HepG2 (cell line): ENCODE measurements around the gene SPARC. TPM values are rescaled to one million over a fixed set of nuclear protein-coding genes. Genes with fewer than 3 reads are reported as not detected.

Source experiments
- ATAC-seq: fragments of 200-7000 bp; cut with Tn5 transposase; 3 replicates; pipeline ENCODE4 v1.9.1; 2020; ENCODE audit warnings: mild to moderate bottlenecking, moderate library complexity
- BruUV-seq: library from RNA; stranded (reverse); fragments of 400-500 nt; replicated peaks from 2 replicates; lab custom pipeline; 2021; lab: Mats Ljungman, UMichigan
- CTCF ChIA-PET: fragments of 300-600 bp; formaldehyde crosslinking; extraction: SDS; loops from one replicate; lab custom pipeline; 2021; ENCODE audit warnings: low total read pairs, inconsistent platforms, low intra/inter-chr PET ratio; lab: Yijun Ruan, JAX
- POLR2A ChIA-PET: fragments of 350-600 bp; sonication (Branson Sonifier 250); formaldehyde crosslinking; loops from one replicate; lab custom pipeline; 2020; ENCODE audit warnings: antibody characterized with exemption, inconsistent platforms; lab: Yijun Ruan, JAX
- DNase-seq: peaks from one replicate; pipeline ENCODE4 v3.0.0-alpha.2; 2015; ENCODE audit warnings: low spot score
- FAIRE-seq: peaks from 3 replicates; lab custom pipeline; 2011; peaks lifted over from hg19 to GRCh38; lab: Jason Lieb, UNC
- H2AFZ ChIP-seq: one replicate; pipeline ENCODE4 v1.6.1; 2011; ENCODE audit warnings: low read length, inconsistent platforms
- H3K27ac ChIP-seq: fragments of 300-600 bp; 3 replicates; pipeline ENCODE4 v1.8.0; 2011; ENCODE audit warnings: mixed run types, mild to moderate bottlenecking, mixed read lengths, low read length, inconsistent platforms; ENCODE audit not compliant: insufficient read depth; ENCODE audit errors: extremely low read length
- H3K27me3 ChIP-seq, 2 experiments: fragments of 200-600 bp in 1 of 2; 2 replicates in 1 of 2; 3 replicates in 1 of 2; pipeline versions ENCODE4 v1.6.0 to v1.8.0; 2011; ENCODE audit warnings: low read length in 2 of 2, mild to moderate bottlenecking in 2 of 2, moderate library complexity in 2 of 2, inconsistent platforms in 1 of 2; ENCODE audit not compliant: insufficient read depth in 2 of 2, control insufficient read depth in 1 of 2
- H3K36me3 ChIP-seq, 2 experiments: fragments of 200-600 bp in 1 of 2; replicated peaks in 1 of 2; 2 replicates in 1 of 2; 3 replicates in 1 of 2; pipeline versions ENCODE4 v1.5.1 to v1.8.0; 2011; ENCODE audit warnings: low read length in 2 of 2, inconsistent platforms in 1 of 2; ENCODE audit not compliant: insufficient read depth in 2 of 2, control insufficient read depth in 1 of 2
- H3K4me1 ChIP-seq: 2 replicates; pipeline ENCODE4 v1.5.1; 2012; ENCODE audit warnings: low read length, inconsistent platforms; ENCODE audit not compliant: insufficient read depth
- H3K4me2 ChIP-seq: 2 replicates; pipeline ENCODE4 v1.6.0; 2011; ENCODE audit warnings: low read depth, low read length, inconsistent platforms
- H3K4me3 ChIP-seq, 3 experiments: fragments of 200-600 bp in 1 of 3; sonication (generic), shearing (Covaris generic) in 1 of 3; replicated peaks in 1 of 3; 2 replicates each; pipeline ENCODE4 v1.5.1; 2011 to 2016; ENCODE audit warnings: low read length in 3 of 3, inconsistent platforms in 2 of 3, low read depth in 2 of 3, mild to moderate bottlenecking in 2 of 3, control low read depth in 1 of 3, mixed read lengths in 1 of 3; ENCODE audit not compliant: insufficient read depth in 1 of 3
- H3K79me2 ChIP-seq: one replicate; pipeline ENCODE4 v1.6.1; 2011; ENCODE audit warnings: low read length, inconsistent platforms; ENCODE audit not compliant: insufficient read depth
- H3K9ac ChIP-seq: 2 replicates; pipeline ENCODE4 v1.6.0; 2011; ENCODE audit warnings: mild to moderate bottlenecking, low read depth, low read length, inconsistent platforms; ENCODE audit not compliant: insufficient read depth
- H3K9me3 ChIP-seq: 2 replicates; pipeline ENCODE4 v1.5.1; 2012; ENCODE audit warnings: mild to moderate bottlenecking, low read length
- H4K20me1 ChIP-seq: 2 replicates; pipeline ENCODE4 v1.6.0; 2011; ENCODE audit warnings: inconsistent platforms, mild to moderate bottlenecking, low read length, moderate library complexity; ENCODE audit not compliant: insufficient read depth
- BCL3 ChIP-seq: sonication (generic); formaldehyde crosslinking; IDR thresholded peaks from 2 replicates; pipeline ENCODE4 v1.5.1; 2020; ENCODE audit warnings: mild to moderate bottlenecking, missing genetic modification reagents, moderate library complexity
- NAIF1 ChIP-seq: sonication (generic); formaldehyde crosslinking; IDR thresholded peaks from 2 replicates; pipeline ENCODE4 v1.5.0; 2020; ENCODE audit warnings: mild to moderate bottlenecking, missing genetic modification reagents, borderline replicate concordance
- NCOA1 ChIP-seq: sonication (generic); formaldehyde crosslinking; IDR thresholded peaks from 2 replicates; pipeline ENCODE4 v1.9.0; 2021; ENCODE audit warnings: missing genetic modification reagents
- NCOA2 ChIP-seq: sonication (generic); formaldehyde crosslinking; IDR thresholded peaks from 2 replicates; pipeline ENCODE4 v1.8.0; 2022; ENCODE audit warnings: inconsistent platforms
- NFE2L1 ChIP-seq: sonication (generic); formaldehyde crosslinking; IDR thresholded peaks from 2 replicates; pipeline ENCODE4 v1.4.0; 2020; ENCODE audit warnings: missing genetic modification reagents, mild to moderate bottlenecking, borderline replicate concordance
- TMF1 ChIP-seq: sonication (generic); formaldehyde crosslinking; IDR thresholded peaks from 2 replicates; pipeline ENCODE4 v1.8.1; 2022; ENCODE audit warnings: low read depth, missing genetic modification reagents
- ZNF33A ChIP-seq: sonication (generic); formaldehyde crosslinking; IDR thresholded peaks from 2 replicates; pipeline ENCODE4 v1.5.1; 2020; ENCODE audit warnings: missing genetic modification reagents, mild to moderate bottlenecking, moderate library complexity, borderline replicate concordance
- ZNF496 ChIP-seq: sonication (generic); formaldehyde crosslinking; IDR thresholded peaks from 2 replicates; pipeline ENCODE4 v1.8.1; 2023; ENCODE audit warnings: mild to moderate bottlenecking, moderate library complexity, missing genetic modification reagents; ENCODE audit not compliant: insufficient replicate concordance
- ZNF556 ChIP-seq: sonication (generic); formaldehyde crosslinking; IDR thresholded peaks from 2 replicates; pipeline ENCODE4 v1.4.0; 2020; ENCODE audit warnings: mild to moderate bottlenecking, missing genetic modification reagents, borderline replicate concordance
- WGBS: methylation state at CpG from one replicate; pipeline ENCODE4 v1.1.6; 2017; ENCODE audit warnings: low lambda C conversion rate; 5-methylcytosine and 5-hydroxymethylcytosine counted together
- in situ Hi-C: cut with HindIII; loops from 2 replicates; pipeline ENCODE4 v1.10.0; 2017; ENCODE audit warnings: low pct_unique_long_range_greater_than_20kb; ENCODE audit not compliant: extremely low pct_ligation_motif_present
- intact Hi-C: fragments of 100-400 bp; cut with micrococcal nuclease; formaldehyde crosslinking; loops from one replicate; pipeline ENCODE4 v1.10.0; 2022; ENCODE audit not compliant: unreplicated experiment
- polyA plus RNA-seq, 8 experiments: library from polyadenylated mRNA; depleted of rRNA in 3 of 8; stranded (reverse) in 7 of 8; unstranded in 1 of 8; fragments of >200 nt; fragmentation: Illumina TruSeq in 4 of 8; extraction: Trizol in 4 of 8; gene quantifications; 2 replicates each; pipeline versions ENCODE4 v1.2.1 to v1.2.3, GENCODE V29; 2011 to 2016; ENCODE audit warnings: low read depth in 4 of 8, missing spikeins in 1 of 8, mixed read lengths in 1 of 8; ENCODE audit not compliant: insufficient read depth in 1 of 8
- total RNA-seq, 5 experiments: library from RNA; depleted of rRNA; stranded (reverse); fragments of >200 nt; fragmentation: Illumina TruSeq; extraction: Trizol; gene quantifications; 2 replicates each; pipeline ENCODE4 v1.2.3, GENCODE V29; 2016; ENCODE audit warnings: low read depth in 1 of 5
- TF ChIP-seq, protein P1 (sequence below), 2 experiments: IDR thresholded peaks; 2 replicates each; pipeline ENCODE4 v1.6.1; 2011 to 2012; ENCODE audit warnings: low read length in 2 of 2, borderline replicate concordance in 1 of 2, low read depth in 1 of 2, mild to moderate bottlenecking in 1 of 2, moderate library complexity in 1 of 2
- TF ChIP-seq, protein P2 (sequence below): sonication (generic); formaldehyde crosslinking; IDR thresholded peaks from 2 replicates; pipeline ENCODE4 v1.4.0; 2020; ENCODE audit warnings: mild to moderate bottlenecking, missing genetic modification reagents

Gene SPARC
- total and polyA plus RNA-seq, 2 of the 13 experiments (the other 11 are each of a cell fraction or from before 2014, with no cell fraction given): 76.7 to 192 TPM

GRCh38 chr5:151638619-151639018, 48.1 kb downstream of the SPARC start (continued):
- no peak for TF ChIP-seq BCL3
- no peak for TF ChIP-seq NAIF1
- TF ChIP-seq NCOA2 (CRISPR knock-in tag): no peak
- TF ChIP-seq, protein P1, sequence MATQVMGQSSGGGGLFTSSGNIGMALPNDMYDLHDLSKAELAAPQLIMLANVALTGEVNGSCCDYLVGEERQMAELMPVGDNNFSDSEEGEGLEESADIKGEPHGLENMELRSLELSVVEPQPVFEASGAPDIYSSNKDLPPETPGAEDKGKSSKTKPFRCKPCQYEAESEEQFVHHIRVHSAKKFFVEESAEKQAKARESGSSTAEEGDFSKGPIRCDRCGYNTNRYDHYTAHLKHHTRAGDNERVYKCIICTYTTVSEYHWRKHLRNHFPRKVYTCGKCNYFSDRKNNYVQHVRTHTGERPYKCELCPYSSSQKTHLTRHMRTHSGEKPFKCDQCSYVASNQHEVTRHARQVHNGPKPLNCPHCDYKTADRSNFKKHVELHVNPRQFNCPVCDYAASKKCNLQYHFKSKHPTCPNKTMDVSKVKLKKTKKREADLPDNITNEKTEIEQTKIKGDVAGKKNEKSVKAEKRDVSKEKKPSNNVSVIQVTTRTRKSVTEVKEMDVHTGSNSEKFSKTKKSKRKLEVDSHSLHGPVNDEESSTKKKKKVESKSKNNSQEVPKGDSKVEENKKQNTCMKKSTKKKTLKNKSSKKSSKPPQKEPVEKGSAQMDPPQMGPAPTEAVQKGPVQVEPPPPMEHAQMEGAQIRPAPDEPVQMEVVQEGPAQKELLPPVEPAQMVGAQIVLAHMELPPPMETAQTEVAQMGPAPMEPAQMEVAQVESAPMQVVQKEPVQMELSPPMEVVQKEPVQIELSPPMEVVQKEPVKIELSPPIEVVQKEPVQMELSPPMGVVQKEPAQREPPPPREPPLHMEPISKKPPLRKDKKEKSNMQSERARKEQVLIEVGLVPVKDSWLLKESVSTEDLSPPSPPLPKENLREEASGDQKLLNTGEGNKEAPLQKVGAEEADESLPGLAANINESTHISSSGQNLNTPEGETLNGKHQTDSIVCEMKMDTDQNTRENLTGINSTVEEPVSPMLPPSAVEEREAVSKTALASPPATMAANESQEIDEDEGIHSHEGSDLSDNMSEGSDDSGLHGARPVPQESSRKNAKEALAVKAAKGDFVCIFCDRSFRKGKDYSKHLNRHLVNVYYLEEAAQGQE (IDR thresholded peaks at IDR 0.05; ENCODE audit: borderline replicate concordance in 1 of 2, low read depth in 1 of 2, low read length in 2 of 2): no peak
- TF ChIP-seq NFE2L1 (CRISPR knock-in tag): no peak
- no peak for TF ChIP-seq ZNF496 (CRISPR knock-in tag)

- no peaks in the 10 kb centered on the region for H3K36me3 ChIP-seq
- in situ Hi-C loops: no loop called here
- H3K4me3 ChIP-seq: no peak overlapping the region
- H3K27me3 ChIP-seq: peaks cover 3 to 20% of the 10 kb centered on the region in 2 experiments; a peak in 3 of 5 replicates
- no peak for DNase-seq
- no peaks in the 10 kb centered on the region for H3K9me3 ChIP-seq
- H2AFZ ChIP-seq: no peak overlapping the region
- BruUV-seq: no TSS peak
- H4K20me1 ChIP-seq: no peaks in the 10 kb centered on the region
- ATAC-seq: no peak
- TF ChIP-seq TMF1 (CRISPR knock-in tag): no peak
- no peak for TF ChIP-seq NCOA1 (CRISPR knock-in tag)
- TF ChIP-seq ZNF33A (CRISPR knock-in tag): no peak
- TF ChIP-seq ZNF556 (CRISPR knock-in tag): no peak
- TF ChIP-seq, protein P2, sequence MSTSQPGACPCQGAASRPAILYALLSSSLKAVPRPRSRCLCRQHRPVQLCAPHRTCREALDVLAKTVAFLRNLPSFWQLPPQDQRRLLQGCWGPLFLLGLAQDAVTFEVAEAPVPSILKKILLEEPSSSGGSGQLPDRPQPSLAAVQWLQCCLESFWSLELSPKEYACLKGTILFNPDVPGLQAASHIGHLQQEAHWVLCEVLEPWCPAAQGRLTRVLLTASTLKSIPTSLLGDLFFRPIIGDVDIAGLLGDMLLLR (CRISPR knock-in tag): no peak
- TF ChIP-seq, all 625 proteins: peak for 0
- Histone ChIP-seq H3K79me2 (no peaks in the 10 kb centered on the region), H3K4me2 (no peak overlapping the region), H3K9ac (no peak overlapping the region), H3K4me1 (peaks cover 7% of the 10 kb centered on the region), H3K27ac (no peak overlapping the region)
- intact Hi-C loops: no loop called here
- WGBS: 81% methylated on average over 4 of the region's 5 CpGs
- no peak for FAIRE-seq
- ChIA-PET CTCF (no interaction called here), POLR2A (no interaction called here)
Observed at GRCh38 chr5:151637676-151638075, 49.0 kb downstream of the SPARC start.
